Activated CD8-positive, alpha-beta memory T cell treated with anti-CD3 and anti-CD28 coated beads, Interleukin-2, amount 50 U/mL, for 24 hours (primary cell): ENCODE results near the gene GATM.

Source experiments
- DNase-seq: peaks from one replicate; pipeline ENCODE4 v3.0.0-alpha.2; 2020; ENCODE audit errors: extremely low read depth

Gene GATM

GRCh38 chr15:45378149-45378912 is at the start of gene GATM:
Gene GATM (minus strand): TSS chr15:45378544. CDS start chr15:45378453, 91 bp downstream.
- no peak for DNase-seq

- no peak for DNase-seq
Observed at GRCh38 chr15:45427085-45427484, 48.7 kb upstream of the GATM start.

- no peak for DNase-seq
Observed at GRCh38 chr15:45425135-45425534, 46.8 kb upstream of the GATM start.

- no peak for DNase-seq
Observed at GRCh38 chr15:45424429-45424828, 46.1 kb upstream of the GATM start.

GRCh38 chr15:45417303-45417950 is 39.1 kb upstream of the GATM start:
- no peak for DNase-seq

GRCh38 chr15:45414215-45414885 is 36.0 kb upstream of the GATM start:
- no peak for DNase-seq

- no peak for DNase-seq
Observed at GRCh38 chr15:45409596-45409995, 31.3 kb upstream of the GATM start.

GRCh38 chr15:45407786-45408185 is 29.4 kb upstream of the GATM start:
- no peak for DNase-seq

- no peak for DNase-seq
Observed at GRCh38 chr15:45402955-45403877, 24.9 kb upstream of the GATM start.

GRCh38 chr15:45402162-45402954 is 24.0 kb upstream of the GATM start:
- peak; percentile 94 for DNase-seq

- no peak for DNase-seq
Observed at GRCh38 chr15:45401665-45402161, 23.4 kb upstream of the GATM start.

- no peak for DNase-seq
Observed at GRCh38 chr15:45399381-45400212, 21.3 kb upstream of the GATM start.

- DNase-seq: no peak
Observed at GRCh38 chr15:45397116-45397665, 18.8 kb upstream of the GATM start.

GRCh38 chr15:45395943-45396342 is 17.6 kb upstream of the GATM start:
- DNase-seq: no peak

GRCh38 chr15:45394681-45395080 is 16.3 kb upstream of the GATM start:
- DNase-seq: no peak

- DNase-seq: no peak
Observed at GRCh38 chr15:45393851-45394250, 15.5 kb upstream of the GATM start.

GRCh38 chr15:45392584-45392855 is 14.2 kb upstream of the GATM start:
- no peak for DNase-seq

GRCh38 chr15:45391746-45392583 is 13.6 kb upstream of the GATM start:
- DNase-seq: no peak

- DNase-seq: no peak
Observed at GRCh38 chr15:45389351-45389750, 11.0 kb upstream of the GATM start.
